ENCODE data around the gene UBE2E2.

GRCh38 chr3:23209747-23210487 lies 6.8 kb downstream of the UBE2E2 start:
- TF ChIP-seq EZH2 (IDR thresholded peaks at IDR 0.05; ENCODE audit: borderline replicate concordance, low read length), result no peak
- TF ChIP-seq CTCF (conservative IDR thresholded peaks at IDR 0.05 in 1 of 2, IDR thresholded peaks at IDR 0.05 in 1 of 2; ENCODE audit: extremely low read depth in 1 of 2, insufficient read depth in 1 of 2, low read depth in 1 of 2, low read length in 2 of 2), result no peak
